Transverse colon (tissue), 4 donors: ENCODE results near the gene HMGN4. TPM values are rescaled to one million over a fixed set of nuclear protein-coding genes. Genes with fewer than 3 reads are reported as not detected.

Source experiments
- DNase-seq: peaks from one replicate; pipeline ENCODE4 v3.0.0-alpha.2; 2019
- H3K27ac ChIP-seq, 4 donors: fragments of 200-600 bp; sonication (generic); 2 replicates each; pipeline ENCODE4 v1.5.1; 2016 to 2018; ENCODE audit warnings: inconsistent platforms in 4 of 4
- H3K27me3 ChIP-seq: fragments of 200-600 bp; sonication (generic); 2 replicates; pipeline ENCODE4 v1.5.1; 2017; ENCODE audit warnings: inconsistent platforms
- H3K36me3 ChIP-seq, 4 donors: fragments of 200-600 bp; sonication (generic); 2 replicates each; pipeline ENCODE4 v1.5.1; 2017 to 2019; ENCODE audit warnings: inconsistent platforms in 4 of 4
- H3K4me1 ChIP-seq, 4 donors: fragments of 200-600 bp; sonication (generic); 2 replicates each; pipeline ENCODE4 v1.5.1; 2017 to 2020; ENCODE audit warnings: inconsistent platforms in 4 of 4
- H3K4me3 ChIP-seq, 4 donors: fragments of 200-600 bp; sonication (generic); 1 replicate in 1 of 4; 2 replicates in 3 of 4; pipeline versions ENCODE4 v1.5.1 to v1.6.1; 2017 to 2019; ENCODE audit warnings: inconsistent platforms in 4 of 4
- H3K9me3 ChIP-seq, 2 donors: fragments of 200-600 bp; sonication (generic); 2 replicates each; pipeline ENCODE4 v1.5.1; 2017 to 2019; ENCODE audit warnings: inconsistent platforms in 2 of 2
- EP300 ChIP-seq: sonication (generic); formaldehyde crosslinking; IDR thresholded peaks from one replicate; pipeline ENCODE4 v1.6.1; 2017; ENCODE audit warnings: antibody characterized with exemption, low read depth
- POLR2A ChIP-seq: fragments of 450-650 bp; IDR thresholded peaks from one replicate; pipeline ENCODE4 v1.6.1; 2016; ENCODE audit warnings: antibody characterized with exemption, mild to moderate bottlenecking, moderate library complexity
- POLR2AphosphoS5 ChIP-seq, 3 donors: sonication (generic); formaldehyde crosslinking; IDR thresholded peaks; one replicate each; pipeline ENCODE4 v1.6.1; 2016; ENCODE audit warnings: antibody characterized with exemption in 3 of 3
- WGBS, 2 donors: methylation state at CpG; one replicate each; pipeline ENCODE4 v1.1.5; 2018; ENCODE audit warnings: low coverage in 1 of 2; 5-methylcytosine and 5-hydroxymethylcytosine counted together
- in situ Hi-C, 4 donors: fragments of 200-750 bp; cut with MboI; loops; one replicate each; pipeline versions ENCODE4 v1.15.0 to v1.15.1; 2017; ENCODE audit warnings: low sequenced_read_pairs in 3 of 4, low pct_ligation_motif_present in 1 of 4, low pct_unique_long_range_greater_than_20kb in 1 of 4
- intact Hi-C: fragments of 100-400 bp; cut with DNase I; formaldehyde crosslinking; loops from one replicate; pipeline ENCODE4 v1.15.1; 2023; ENCODE audit warnings: low total_unique reads
- total RNA-seq, 4 donors: library from RNA; depleted of rRNA; stranded (reverse); fragments of >200 nt; gene quantifications; one replicate each; pipeline ENCODE4 v1.1.0, GENCODE V29; 2016
- TF ChIP-seq, protein P1 (sequence below), 5 experiments: fragments of 200-600 bp in 3 of 5; fragments of 450-650 bp in 2 of 5; sonication (generic) in 3 of 5; IDR thresholded peaks; 1 replicate in 2 of 5; 2 replicates in 3 of 5; pipeline ENCODE4 v1.5.1; 2016 to 2017; ENCODE audit warnings: antibody characterized with exemption in 5 of 5, inconsistent platforms in 3 of 5, mild to moderate bottlenecking in 2 of 5, moderate library complexity in 1 of 5

HMGN4 gene
- total RNA-seq, 4 donors from 2014 or later, result 20.3 to 69.6 (median 62.8) TPM

GRCh38 chr6:26494117-26494516 is 44.0 kb upstream of the HMGN4 start:
- intact Hi-C loops, result no loop called here
- WGBS, 2 donors, result 85 to 91% methylated on average over 3 of the region's 3 CpGs
- no peaks in the 10 kb centered on the region for H3K4me1 ChIP-seq
- no peaks in the 10 kb centered on the region for H3K9me3 ChIP-seq
- no peak for DNase-seq
- H3K27me3 ChIP-seq, result no peaks in the 10 kb centered on the region
- no peak overlapping the region for H3K4me3 ChIP-seq
- TF ChIP-seq, protein P1, sequence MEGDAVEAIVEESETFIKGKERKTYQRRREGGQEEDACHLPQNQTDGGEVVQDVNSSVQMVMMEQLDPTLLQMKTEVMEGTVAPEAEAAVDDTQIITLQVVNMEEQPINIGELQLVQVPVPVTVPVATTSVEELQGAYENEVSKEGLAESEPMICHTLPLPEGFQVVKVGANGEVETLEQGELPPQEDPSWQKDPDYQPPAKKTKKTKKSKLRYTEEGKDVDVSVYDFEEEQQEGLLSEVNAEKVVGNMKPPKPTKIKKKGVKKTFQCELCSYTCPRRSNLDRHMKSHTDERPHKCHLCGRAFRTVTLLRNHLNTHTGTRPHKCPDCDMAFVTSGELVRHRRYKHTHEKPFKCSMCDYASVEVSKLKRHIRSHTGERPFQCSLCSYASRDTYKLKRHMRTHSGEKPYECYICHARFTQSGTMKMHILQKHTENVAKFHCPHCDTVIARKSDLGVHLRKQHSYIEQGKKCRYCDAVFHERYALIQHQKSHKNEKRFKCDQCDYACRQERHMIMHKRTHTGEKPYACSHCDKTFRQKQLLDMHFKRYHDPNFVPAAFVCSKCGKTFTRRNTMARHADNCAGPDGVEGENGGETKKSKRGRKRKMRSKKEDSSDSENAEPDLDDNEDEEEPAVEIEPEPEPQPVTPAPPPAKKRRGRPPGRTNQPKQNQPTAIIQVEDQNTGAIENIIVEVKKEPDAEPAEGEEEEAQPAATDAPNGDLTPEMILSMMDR (IDR thresholded peaks at IDR 0.05), result no peak
- no peak for TF ChIP-seq EP300
- TF ChIP-seq POLR2AphosphoS5 (IDR thresholded peaks at IDR 0.05), result no peak
- no peak for TF ChIP-seq POLR2A
- H3K27ac ChIP-seq, result no peak overlapping the region
- in situ Hi-C loops, result no loop called here
- H3K36me3 ChIP-seq, result no peaks in the 10 kb centered on the region

DNA sequence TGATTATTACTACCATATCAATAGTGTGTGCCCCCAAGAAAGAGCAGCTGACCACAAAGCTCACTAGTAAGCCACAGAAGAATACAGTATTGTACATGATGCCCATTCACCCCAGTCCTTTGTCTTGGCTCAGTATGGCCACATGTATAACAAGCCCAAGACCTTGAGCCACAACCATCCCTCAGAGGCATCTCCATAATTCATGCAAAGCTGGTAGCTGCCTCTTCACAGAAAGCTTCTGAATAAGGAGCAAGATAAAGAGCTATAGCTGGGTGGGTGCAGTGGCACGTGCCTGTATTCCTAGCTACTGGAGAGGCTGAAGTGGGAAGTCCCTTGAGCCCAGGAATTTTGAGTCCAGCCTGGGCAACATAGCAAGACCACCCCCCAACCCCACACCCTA is 42.9 kb upstream of the HMGN4 start:
- Histone ChIP-seq H3K4me3 (no peak overlapping the region), H3K27ac (no peak overlapping the region), H3K4me1 (no peaks in the 10 kb centered on the region), H3K27me3 (peaks cover under 1% of the 10 kb centered on the region), H3K36me3 (no peaks in the 10 kb centered on the region), H3K9me3 (no peaks in the 10 kb centered on the region)
- WGBS, 2 donors, result 79 to 83% methylated on average over 1 of the region's 1 CpG
- TF ChIP-seq POLR2AphosphoS5 (IDR thresholded peaks at IDR 0.05) (no peak), POLR2A (no peak), EP300 (no peak)
- TF ChIP-seq, protein P1 (IDR thresholded peaks at IDR 0.05), result no peak
- no peak for DNase-seq
- in situ Hi-C loops, result no loop called here
- intact Hi-C loops, result no loop called here

DNA sequence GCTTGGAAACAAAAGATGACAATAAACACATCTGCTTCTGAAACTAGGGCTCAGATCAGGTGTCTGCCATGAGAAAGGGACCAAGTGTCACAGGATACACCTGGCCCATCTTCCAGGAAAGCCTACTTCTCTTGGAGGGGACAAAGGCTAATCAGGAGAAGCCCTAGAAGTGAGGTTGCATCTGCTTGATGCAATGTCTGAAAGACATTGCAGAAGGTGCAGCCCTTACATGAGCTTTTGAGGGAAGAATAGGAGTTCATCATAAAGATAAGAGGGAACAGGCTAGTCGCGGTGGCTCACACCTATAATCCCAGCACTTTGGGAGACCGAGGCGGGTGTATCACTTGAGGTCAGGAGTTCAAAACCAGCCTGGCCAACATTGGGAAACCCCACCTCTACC is 40.6 kb upstream of the HMGN4 start:
- Histone ChIP-seq H3K27me3 (peaks cover 24% of the 10 kb centered on the region), H3K36me3 (no peaks in the 10 kb centered on the region), H3K9me3 (no peaks in the 10 kb centered on the region), H3K27ac (no peak overlapping the region), H3K4me3 (no peak overlapping the region), H3K4me1 (peaks cover 5 to 13% (median 11%) of the 10 kb centered on the region in 4 donors)
- in situ Hi-C loops, result no loop called here
- intact Hi-C loops, result no loop called here
- 69 to 94% methylated on average over 3 to 4 of the region's 4 CpGs for WGBS, 2 donors
- TF ChIP-seq POLR2A, result no peak
- TF ChIP-seq EP300, result no peak
- TF ChIP-seq, protein P1 (IDR thresholded peaks at IDR 0.05), result no peak
- TF ChIP-seq POLR2AphosphoS5 (IDR thresholded peaks at IDR 0.05), result no peak
- no peak for DNase-seq

DNA sequence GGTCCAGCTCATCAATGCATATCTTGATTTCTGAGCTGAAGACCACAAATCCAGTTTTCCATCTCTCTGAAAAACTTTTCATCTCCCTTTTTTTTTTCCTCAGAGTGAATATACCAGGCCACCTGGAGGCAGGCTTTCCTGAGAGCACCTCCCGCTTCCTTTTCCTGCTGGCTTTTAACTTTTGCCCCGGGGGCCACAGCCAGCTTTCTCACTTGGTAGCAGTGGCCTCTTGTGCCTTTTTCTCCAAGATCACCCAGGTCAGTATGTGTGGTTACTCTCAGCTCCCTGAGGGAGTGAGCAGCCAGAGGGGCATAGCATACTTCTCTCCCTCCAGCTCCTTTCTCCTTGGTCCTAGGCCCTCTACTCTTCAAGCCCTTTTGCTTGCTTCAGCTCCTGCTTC is 38.1 kb upstream of the HMGN4 start, which contains the start of gene BTN1A1:
BTN1A1 (plus strand) TSS at position 202 of the 400 bp plus-strand sequence. CDS start 984 bp downstream, outside the sequence.
- intact Hi-C loops, result no loop called here
- in situ Hi-C loops, result no loop called here
- DNase-seq, result no peak

More for the DNA sequence above, 38.1 kb upstream of the HMGN4 start, which contains the start of gene BTN1A1:
- H3K4me1 ChIP-seq, result peaks cover 5 to 13% (median 11%) of the 10 kb centered on the region in 4 donors
- no peaks in the 10 kb centered on the region for H3K9me3 ChIP-seq
- H3K27me3 ChIP-seq, result peaks cover 38% of the 10 kb centered on the region
- TF ChIP-seq POLR2AphosphoS5 (IDR thresholded peaks at IDR 0.05), result no peak
- TF ChIP-seq POLR2A, result no peak
- TF ChIP-seq EP300, result no peak
- 57 to 86% methylated on average over 2 of the region's 2 CpGs for WGBS, 2 donors
- H3K27ac ChIP-seq, result no peak within 1 kb of the TSS
- H3K4me3 ChIP-seq, result no peak within 1 kb of the TSS
- H3K36me3 ChIP-seq, result no peaks in the 10 kb centered on the region
